Measurements from ENCODE around the gene ADCYAP1R1.

ADCYAP1R1 gene

GRCh38 chr7:31087351-31087750, 35.2 kb downstream of the ADCYAP1R1 start:
- DNase-seq (ENCODE audit: low spot score), result no peak

DNA sequence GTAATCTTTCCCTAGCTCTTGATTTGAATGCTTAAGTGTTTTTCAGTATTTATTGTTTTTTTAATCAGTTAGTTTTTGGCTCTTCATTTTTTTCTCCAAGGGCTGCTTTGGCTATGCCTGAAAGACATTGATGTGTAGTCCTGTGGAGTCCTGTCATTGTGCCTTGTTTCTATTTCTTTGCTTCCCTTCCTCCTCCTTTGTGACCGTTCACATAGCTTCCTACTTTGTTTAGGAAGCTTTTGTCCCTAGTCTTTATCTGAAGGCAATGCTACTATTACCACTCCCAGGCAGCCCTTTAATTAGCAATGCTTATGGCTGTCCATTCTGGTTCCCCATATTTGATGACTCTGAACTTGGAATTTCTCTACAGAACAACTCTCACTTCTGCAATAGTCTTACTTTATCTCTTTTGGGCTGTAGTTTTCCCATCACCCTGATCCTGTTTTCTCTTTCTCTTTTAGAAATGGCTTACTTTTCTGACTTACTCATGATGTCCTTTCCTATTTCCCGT, 39.9 kb downstream of the ADCYAP1R1 start:
- DNase-seq (ENCODE audit: low spot score), result no peak

GRCh38 chr7:31092606-31093005, 40.5 kb downstream of the ADCYAP1R1 start:
- DNase-seq (ENCODE audit: low spot score), result no peak

DNA sequence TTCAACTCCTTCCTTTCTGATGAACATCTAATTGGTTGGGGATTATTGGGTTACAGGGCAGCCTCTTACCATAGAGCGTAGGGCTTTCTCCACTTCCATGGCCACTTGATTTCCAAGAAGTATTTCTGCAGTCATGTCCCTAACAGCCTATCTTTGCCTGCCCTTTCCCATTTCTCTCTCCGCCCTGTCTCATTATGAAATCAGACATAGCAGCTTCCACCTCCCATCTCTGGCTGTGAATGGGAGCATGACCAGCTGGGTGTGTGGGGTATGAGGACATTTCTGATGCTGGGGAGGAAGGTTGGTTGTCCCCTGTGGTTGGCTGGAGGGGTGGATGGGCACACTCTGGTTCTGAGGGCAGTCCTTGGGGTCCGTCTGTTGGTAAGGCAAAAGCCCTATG, 41.2 kb downstream of the ADCYAP1R1 start:
- DNase-seq (ENCODE audit: low spot score), result no peak

- no peak for DNase-seq (ENCODE audit: low spot score)
Measured at GRCh38 chr7:31094271-31094670, 42.2 kb downstream of the ADCYAP1R1 start.

GRCh38 chr7:31095286-31096197, 43.4 kb downstream of the ADCYAP1R1 start:
- DNase-seq (ENCODE audit: low spot score), result no peak

GRCh38 chr7:31096198-31096876, 44.2 kb downstream of the ADCYAP1R1 start:
- no peak for DNase-seq (ENCODE audit: low spot score)

DNA sequence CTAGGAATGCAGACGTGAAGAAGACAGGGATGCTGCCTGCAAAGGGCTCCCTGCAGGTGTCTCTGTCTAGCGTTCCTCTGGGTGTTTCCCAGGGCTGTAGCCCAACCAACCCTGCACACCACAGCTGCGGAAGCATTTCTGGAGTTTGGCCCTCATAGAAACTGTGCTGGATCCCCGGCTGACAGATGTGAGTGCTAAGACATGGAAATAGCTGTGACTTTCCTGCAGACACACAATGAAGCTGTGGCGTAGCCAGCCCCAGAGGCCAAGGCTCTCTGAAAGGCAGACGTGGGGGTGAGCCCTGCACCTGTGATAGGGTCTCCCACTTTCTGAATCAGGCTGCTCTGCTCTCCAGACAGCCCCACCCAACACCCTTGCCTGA, 44.8 kb downstream of the ADCYAP1R1 start:
- no peak for DNase-seq (ENCODE audit: low spot score)

DNA sequence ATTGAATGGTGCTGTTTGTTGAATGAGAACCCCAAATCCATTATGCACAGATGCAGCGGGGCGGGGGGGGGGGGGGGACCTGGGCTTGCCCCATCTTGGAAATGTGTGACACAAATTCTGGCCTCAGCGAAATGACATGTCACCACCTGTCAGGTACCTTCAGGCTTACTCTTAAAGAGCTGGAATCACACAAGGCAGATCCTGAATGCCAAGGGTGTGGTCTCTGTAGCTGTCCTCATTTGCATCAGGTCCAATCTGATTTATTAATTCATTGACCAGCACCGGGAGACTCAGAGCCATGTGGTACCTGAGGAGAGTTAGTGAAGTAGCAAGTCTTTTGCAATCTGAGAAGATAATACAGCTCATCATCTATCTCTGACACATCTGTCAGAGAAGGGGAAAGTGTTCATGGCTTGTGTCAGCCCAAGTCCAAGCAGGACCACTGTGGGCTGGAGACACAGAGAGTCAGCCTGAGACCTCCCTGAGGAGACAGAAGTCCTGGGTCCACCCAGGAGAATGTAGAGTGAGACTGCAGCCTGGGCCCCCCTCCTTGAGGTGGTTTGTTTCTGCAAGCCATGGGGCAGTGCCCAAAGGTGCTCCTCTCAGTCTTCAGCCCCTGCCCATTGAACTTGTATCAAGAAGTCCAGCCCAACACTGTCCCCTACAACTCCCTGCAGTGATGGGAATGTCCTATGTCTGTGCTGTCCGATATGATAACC, 46.7 kb downstream of the ADCYAP1R1 start:
- DNase-seq (ENCODE audit: low spot score), result no peak

DNA sequence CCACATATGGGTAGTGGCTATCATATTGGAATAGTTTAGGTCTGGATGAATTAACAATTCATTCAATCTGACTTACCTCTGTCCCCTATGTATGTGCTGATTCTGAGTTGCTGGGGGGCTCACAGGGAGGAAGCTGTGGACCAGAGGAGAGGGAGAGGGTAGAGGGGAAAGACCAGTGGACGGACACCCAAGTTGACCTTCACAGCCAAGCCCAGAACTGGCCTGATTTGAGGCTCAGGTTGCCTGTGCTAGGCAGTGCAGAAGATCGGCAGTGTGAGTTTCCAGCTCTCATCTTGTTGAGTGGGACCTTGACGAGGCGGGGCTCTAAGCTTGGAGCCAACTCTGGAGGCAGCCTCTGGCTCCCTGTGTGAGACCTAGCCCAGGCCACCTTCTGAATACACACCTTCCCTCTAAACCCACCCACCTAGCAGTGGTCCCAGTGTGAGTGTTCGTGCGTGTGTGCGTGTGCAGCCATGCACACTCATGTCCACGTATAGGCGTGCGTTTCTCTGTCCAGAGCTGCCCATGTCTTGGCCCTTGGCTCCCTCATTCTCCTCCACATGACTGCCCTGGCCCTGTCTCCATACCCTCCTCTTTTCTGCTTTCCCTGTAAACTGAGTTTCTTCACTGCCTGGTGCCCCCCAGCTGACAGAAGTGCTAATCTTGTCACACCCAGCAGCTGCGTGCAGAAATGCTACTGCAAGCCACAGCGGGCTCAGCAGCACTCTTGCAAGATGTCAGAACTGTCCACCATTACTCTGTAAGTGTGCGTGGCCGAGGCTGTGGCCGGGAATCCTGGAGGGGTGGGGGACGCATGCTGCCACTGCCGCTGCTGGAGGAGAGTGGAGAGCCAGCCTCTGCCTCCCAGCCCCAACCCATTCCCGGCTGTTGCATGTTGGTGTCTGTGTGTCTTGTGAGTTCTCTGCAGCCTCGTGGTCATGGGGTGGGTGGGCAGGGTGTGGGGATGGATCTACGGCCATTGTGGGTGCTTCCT, 47.6 kb downstream of the ADCYAP1R1 start:
- no peak for DNase-seq (ENCODE audit: low spot score)

DNA sequence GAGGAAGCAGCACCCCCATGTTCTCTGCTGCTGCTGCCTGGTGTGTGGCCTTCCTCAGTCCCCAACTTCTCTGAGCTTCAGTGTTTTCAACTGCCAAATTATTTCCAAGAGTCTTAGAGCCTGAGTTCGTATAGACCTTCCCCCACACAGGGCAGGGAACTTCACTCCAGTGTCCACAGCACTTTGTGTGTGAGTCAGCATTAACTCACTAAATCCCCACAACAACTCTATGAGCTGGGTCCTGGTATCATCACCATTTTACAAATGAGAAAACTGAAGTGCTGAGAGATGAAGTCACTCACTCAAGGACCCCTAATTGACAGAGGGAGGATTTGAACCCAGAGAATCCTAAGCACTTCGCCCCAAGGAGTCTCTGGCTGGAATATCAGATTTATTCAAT, 48.3 kb downstream of the ADCYAP1R1 start:
- DNase-seq (ENCODE audit: low spot score), result no peak

- no peak for DNase-seq (ENCODE audit: low spot score)
Measured at GRCh38 chr7:31100871-31101270, 48.8 kb downstream of the ADCYAP1R1 start.

DNA sequence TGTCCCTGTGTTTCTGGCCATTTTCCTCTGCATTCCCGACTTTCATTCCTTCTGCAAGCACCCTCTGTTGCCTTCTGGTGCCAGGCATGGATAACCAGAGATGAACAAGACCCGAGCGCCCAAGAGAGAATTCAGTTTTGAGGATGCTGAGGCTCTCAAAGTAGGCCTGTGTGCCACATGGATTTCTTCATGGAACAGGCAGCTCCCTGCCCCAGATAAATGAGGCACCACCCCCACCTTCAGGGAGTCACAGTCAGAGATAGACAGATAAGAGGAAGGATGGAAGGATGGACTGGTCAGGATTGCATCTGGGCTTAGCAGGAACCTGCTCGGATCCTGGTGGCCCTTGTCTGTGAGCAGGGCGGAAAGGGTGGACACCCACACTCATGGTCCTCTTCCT, 49.4 kb downstream of the ADCYAP1R1 start:
- DNase-seq (ENCODE audit: low spot score), result no peak

GRCh38 chr7:31102151-31102972, 50.3 kb downstream of the ADCYAP1R1 start:
- no peak for DNase-seq (ENCODE audit: low spot score)

- DNase-seq (ENCODE audit: low spot score), result no peak
Measured at GRCh38 chr7:31102973-31103850, 51.1 kb downstream of the ADCYAP1R1 start.

DNA sequence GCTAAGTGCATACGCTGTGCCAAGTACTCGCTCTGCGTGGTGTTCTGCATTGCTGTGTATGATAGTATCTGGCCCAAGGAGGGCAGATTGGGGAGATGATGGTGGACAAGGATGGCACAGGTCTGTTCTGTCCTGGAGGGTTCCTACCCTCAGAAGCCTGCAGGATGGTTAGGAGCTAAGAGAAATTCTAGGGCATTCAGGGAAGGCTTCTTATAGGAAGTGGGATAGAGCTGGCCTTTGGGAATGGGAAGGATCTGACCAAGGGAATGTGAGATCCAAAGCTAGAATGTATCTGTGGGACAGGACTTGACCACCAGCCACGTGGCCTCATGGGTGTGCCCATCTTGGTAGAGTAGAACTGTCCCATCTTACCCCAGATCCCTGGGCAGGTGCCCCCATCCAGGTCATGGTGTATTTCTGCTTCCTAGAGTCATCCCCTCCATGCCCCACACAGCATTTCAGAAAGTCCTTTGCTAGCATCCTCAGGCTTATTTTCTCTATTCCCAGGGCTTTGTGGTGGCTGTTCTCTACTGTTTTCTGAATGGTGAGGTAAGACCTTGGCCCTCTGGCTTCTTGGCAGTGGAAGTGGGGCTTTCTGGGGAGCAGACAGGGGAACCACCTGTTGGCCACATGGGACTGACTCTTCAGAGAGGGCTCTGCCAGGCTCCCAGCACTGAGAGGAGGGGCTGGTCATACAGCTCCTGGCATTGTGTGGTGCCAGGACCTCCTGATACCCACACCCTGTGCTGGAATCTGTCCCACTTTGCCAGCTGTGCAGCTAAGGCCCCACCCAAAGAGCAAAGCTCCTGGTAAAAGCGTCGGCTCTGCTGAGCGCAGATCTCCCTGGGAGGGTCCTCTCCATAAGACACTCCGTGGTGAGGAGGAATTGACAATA, 52.5 kb downstream of the ADCYAP1R1 start:
- DNase-seq (ENCODE audit: low spot score), result no peak

GRCh38 chr7:31105256-31105950, 53.3 kb downstream of the ADCYAP1R1 start:
- DNase-seq (ENCODE audit: low spot score), result no peak

Measured in cerebellar cortex (tissue), 1 donor.